ENCODE measurements around the gene KCNT1.

- no peak for TF ChIP-seq CTCF (IDR thresholded peaks at IDR 0.05; ENCODE audit: low read depth, low read length)
- no peak for TF ChIP-seq EZH2phosphoT487 (IDR thresholded peaks at IDR 0.05; ENCODE audit: low read depth)
Measured at GRCh38 chr9:135787317-135787716, 85.3 kb downstream of the KCNT1 start.

Measured in OCI-LY3 (cell line).